ENCODE results near the gene ASB1. TPM values are rescaled to one million over a fixed set of nuclear protein-coding genes. Genes with fewer than 3 reads are reported as not detected.

Gene ASB1
- total RNA-seq, 1 experiment from 2014 or later, result 46.0 TPM

GRCh38 chr2:238461051-238461450 lies 34.3 kb downstream of the ASB1 start:
- Histone ChIP-seq H3K14ac (ENCODE audit: insufficient read depth, low read length) (no peak overlapping the region), H2BK20ac (ENCODE audit: low read depth, low read length, poor library complexity, severe bottlenecking) (no peak overlapping the region), H2BK12ac (ENCODE audit: insufficient read length, low read depth, low read length) (no peak overlapping the region), H4K5ac (ENCODE audit: insufficient read length, low read depth, low read length) (no peak overlapping the region), H3T11ph (ENCODE audit: low read length) (no peak overlapping the region), H3K27me3 (ENCODE audit: insufficient read depth, low read length) (no peaks in the 10 kb centered on the region), H3K4ac (ENCODE audit: low read depth, low read length) (no peak overlapping the region), H3K79me1 (ENCODE audit: insufficient read depth, low read depth, low read length, poor library complexity, severe bottlenecking) (no peaks in the 10 kb centered on the region), H2AFZ (ENCODE audit: low read length) (no peak overlapping the region), H3K27ac (ENCODE audit: insufficient read length, low read depth, low read length) (no peak overlapping the region), H2AK5ac (ENCODE audit: insufficient read length, low read length) (no peak overlapping the region), H3K23me2 (ENCODE audit: insufficient read length, low read depth, low read length, poor library complexity, severe bottlenecking) (no peaks in the 10 kb centered on the region), H4K8ac (replicated peaks; ENCODE audit: insufficient read length, low read depth, low read length) (no peak overlapping the region), H3K4me2 (ENCODE audit: insufficient read depth, insufficient read length, low read length) (no peak overlapping the region), H3K23ac (ENCODE audit: insufficient read length, low read depth, low read length) (no peak overlapping the region), H2BK5ac (ENCODE audit: insufficient read length, low read length) (no peak overlapping the region), H3K9ac (ENCODE audit: extremely low read depth, insufficient read length, low read length) (no peak overlapping the region), H3K9me3 (ENCODE audit: control insufficient read depth, low read depth, low read length) (no peaks in the 10 kb centered on the region), H2BK120ac (ENCODE audit: low read depth, low read length, poor library complexity, severe bottlenecking) (no peak overlapping the region), H3K18ac (ENCODE audit: insufficient read length, low read depth, low read length) (no peak overlapping the region), H3K4me1 (ENCODE audit: insufficient read depth, low read length) (no peaks in the 10 kb centered on the region), H2BK15ac (ENCODE audit: low read depth, low read length) (no peak overlapping the region), H4K91ac (ENCODE audit: insufficient read length, low read depth, low read length) (no peak overlapping the region), H3K79me2 (ENCODE audit: insufficient read depth, low read length) (no peaks in the 10 kb centered on the region), H4K20me1 (ENCODE audit: control insufficient read depth, insufficient read depth, insufficient read length) (no peaks in the 10 kb centered on the region), H3K56ac (ENCODE audit: insufficient read length, low read depth, low read length) (no peak overlapping the region)
- Mint-ChIP-seq H3K27ac (no peak overlapping the region), H3K9me3 (peaks cover 0 to 8% of the 10 kb centered on the region in 2 experiments; a peak in 2 of 5 replicates), H3K36me3 (ENCODE audit: insufficient read depth in 1 of 3, low read depth in 3 of 3) (no peaks in the 10 kb centered on the region; a peak in 1 of 7 replicates), H3K4me3 (no peak overlapping the region), H3K27me3 (ENCODE audit: low read depth) (peaks cover 8% of the 10 kb centered on the region), H3K4me1 (peaks cover 0 to 3% of the 10 kb centered on the region in 2 experiments; a peak in 1 of 4 replicates)
- TF ChIP-seq, protein P1, sequence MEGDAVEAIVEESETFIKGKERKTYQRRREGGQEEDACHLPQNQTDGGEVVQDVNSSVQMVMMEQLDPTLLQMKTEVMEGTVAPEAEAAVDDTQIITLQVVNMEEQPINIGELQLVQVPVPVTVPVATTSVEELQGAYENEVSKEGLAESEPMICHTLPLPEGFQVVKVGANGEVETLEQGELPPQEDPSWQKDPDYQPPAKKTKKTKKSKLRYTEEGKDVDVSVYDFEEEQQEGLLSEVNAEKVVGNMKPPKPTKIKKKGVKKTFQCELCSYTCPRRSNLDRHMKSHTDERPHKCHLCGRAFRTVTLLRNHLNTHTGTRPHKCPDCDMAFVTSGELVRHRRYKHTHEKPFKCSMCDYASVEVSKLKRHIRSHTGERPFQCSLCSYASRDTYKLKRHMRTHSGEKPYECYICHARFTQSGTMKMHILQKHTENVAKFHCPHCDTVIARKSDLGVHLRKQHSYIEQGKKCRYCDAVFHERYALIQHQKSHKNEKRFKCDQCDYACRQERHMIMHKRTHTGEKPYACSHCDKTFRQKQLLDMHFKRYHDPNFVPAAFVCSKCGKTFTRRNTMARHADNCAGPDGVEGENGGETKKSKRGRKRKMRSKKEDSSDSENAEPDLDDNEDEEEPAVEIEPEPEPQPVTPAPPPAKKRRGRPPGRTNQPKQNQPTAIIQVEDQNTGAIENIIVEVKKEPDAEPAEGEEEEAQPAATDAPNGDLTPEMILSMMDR (conservative IDR thresholded peaks at IDR 0.05), result no peak
- no peak for DNase-seq
- WGBS (ENCODE audit: extremely low coverage, insufficient read length, low lambda C conversion rate), result no CpG with 5 or more reads among the region's 1 CpG
